A549 treated with DMSO at 1 μM for 4 hours (cell line): ENCODE measurements around the gene NHERF1. TPM values are rescaled to one million over a fixed set of nuclear protein-coding genes. Genes with fewer than 3 reads are reported as not detected.

Experiments
- total RNA-seq: library from RNA; stranded (reverse); fragments of 200-300 nt; extraction: Qiagen RNA extraction; gene quantifications from 5 replicates; pipeline ENCODE4 v1.2.3, GENCODE V29; 2022; ENCODE audit warnings: low read depth

NHERF1 gene
- 35.8 to 49.4 TPM (median 45.3 TPM) in 5 replicates for total RNA-seq

DNA sequence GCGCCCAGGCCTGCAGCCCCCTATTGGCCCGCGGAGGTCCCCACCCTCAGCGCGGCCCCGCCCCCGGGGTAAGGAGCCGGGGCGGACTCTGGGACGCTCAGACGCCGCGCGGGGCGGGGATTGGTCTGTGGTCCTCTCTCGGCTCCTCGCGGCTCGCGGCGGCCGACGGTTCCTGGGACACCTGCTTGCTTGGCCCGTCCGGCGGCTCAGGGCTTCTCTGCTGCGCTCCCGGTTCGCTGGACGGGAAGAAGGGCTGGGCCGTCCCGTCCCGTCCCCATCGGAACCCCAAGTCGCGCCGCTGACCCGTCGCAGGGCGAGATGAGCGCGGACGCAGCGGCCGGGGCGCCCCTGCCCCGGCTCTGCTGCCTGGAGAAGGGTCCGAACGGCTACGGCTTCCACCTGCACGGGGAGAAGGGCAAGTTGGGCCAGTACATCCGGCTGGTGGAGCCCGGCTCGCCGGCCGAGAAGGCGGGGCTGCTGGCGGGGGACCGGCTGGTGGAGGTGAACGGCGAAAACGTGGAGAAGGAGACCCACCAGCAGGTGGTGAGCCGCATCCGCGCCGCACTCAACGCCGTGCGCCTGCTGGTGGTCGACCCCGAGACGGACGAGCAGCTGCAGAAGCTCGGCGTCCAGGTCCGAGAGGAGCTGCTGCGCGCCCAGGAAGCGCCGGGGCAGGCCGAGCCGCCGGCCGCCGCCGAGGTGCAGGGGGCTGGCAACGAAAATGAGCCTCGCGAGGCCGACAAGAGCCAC lies at the start of gene NHERF1:
TSS of gene NHERF1 (plus strand) at position 100 of the 750 bp plus-strand sequence. CDS start at position 319, 219 bp downstream.

DNA sequence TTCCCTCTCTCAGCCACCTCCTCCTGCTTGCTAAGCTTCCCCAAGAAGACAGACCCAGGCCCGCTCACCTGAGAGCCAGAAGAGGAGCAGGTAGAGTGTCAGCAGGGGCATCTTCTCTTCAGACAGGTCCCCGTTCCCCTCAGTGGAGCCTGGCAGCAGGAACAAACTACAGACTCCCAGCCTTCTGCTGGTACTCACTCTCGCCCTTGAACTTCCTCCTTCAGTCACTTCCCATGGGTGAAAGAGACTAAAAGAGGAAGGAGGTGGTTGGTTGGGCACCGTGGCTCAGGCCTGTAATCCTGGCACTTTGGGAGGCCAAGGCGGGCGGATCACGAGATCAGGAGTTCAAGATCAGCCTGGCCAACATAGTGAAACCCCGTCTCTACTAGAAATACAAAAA lies 35.7 kb upstream of the NHERF1 start, which contains the start of gene CD300LF:
TSS of gene CD300LF (minus strand) at position 168 of the 400 bp plus-strand sequence. CDS start at position 111, 57 bp downstream.

DNA sequence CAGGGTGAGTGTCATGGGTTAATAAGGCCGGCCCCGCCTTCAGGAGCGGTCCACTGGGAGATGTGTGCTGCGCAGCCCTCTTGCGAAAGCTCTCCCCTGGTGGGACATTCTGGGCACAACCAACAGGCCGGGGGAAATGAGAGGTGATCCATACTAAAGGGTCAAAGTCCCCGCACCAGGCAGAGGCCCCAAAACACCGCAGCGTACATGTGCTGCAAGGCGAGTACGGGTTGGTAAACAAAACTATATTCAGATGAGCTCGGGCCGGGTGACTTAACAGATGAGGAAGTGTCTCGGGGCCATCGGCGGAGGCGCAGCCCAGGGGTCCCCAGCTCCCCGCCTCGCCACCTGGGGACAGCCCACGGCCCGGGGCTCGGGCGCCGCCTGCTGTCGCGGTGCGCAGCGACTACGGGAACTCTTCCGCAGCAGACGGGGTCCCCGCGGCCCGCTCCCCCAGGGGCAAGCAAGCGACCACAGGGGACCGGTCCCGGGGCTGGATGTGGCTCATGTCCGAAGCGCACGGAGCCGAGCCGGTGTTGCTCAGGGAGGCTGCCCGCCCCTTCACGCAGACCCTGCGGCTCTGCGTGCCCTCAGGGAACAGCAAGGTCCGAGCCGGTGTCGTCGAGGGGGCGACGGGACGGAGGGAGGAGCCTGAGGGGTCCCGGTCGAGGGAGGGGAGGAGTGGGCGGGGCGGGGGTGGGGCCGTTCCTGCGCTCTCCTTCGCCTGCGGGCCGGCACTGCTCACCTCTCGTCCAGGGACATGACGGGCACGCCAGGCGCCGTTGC lies 11.7 kb upstream of the NHERF1 start, which contains the start of gene RAB37:
TSS of gene RAB37 (plus strand) at position 744 of the 786 bp plus-strand sequence. CDS start at position 761, 17 bp downstream.

DNA sequence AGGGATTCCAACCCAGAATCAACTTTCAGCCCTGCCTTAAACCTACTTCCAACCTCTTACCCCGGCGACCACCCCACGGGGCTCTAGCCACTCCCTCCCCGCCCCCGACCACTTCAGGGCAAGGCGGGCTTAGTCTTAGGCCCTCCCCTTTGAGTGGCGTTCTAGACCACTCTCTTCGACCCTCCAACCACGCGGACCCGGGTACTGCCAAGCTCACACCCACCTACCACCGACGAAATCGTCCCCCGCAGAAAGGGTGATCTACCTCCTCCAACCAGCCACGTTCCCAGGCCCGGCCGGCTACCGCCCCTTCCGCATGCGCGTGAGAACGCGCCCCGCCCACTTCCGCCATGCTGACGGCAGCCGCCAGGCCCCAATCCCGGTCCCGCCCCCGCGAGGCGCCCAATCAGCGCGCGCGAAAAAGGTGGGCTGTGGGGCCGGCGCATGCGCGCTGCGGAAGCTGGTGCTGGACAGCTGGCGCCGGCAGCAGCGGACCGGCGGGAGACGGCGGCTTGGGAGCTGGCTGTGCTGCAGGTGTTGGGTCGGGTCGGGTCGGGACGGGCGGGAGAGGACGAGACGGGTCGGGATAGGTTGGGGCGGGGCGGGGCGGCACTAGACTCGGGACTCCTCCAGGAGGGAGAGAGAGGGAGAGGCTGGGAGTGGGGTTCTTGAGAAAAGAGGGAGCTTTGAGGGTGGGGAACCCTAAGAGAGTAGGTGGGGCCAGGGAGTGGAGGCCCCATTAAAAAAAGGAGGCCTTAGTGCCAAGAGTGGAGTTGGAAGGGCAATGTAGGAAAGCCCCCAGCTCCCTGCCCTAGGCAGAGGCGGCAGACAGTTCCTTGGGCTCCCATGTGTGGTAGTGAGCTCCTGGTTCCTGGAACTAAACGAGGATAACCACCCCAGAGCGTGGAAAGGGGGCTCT lies 27.9 kb downstream of the NHERF1 start, which contains the start of gene NAT9:
TSS of gene NAT9 (minus strand) at position 302 of the 919 bp plus-strand sequence. CDS start 647 bp downstream, outside the sequence.

Other genes with a start within 250 kb of the NHERF1 start
- gene CD300LB, start 217.2 kb upstream of the NHERF1 start, total RNA-seq = 0.07 to 0.12 TPM in 2 of 5 replicates, not detected in the others
- gene CD300C, start 202.5 kb upstream of the NHERF1 start, total RNA-seq = 0.15 to 0.26 TPM (median 0.23 TPM) in 5 replicates
- gene CD300H, start 181.1 kb upstream of the NHERF1 start, total RNA-seq = 0.53 to 0.88 TPM (median 0.55 TPM) in 3 of 5 replicates, not detected in the others
- not detected in 5 replicates for gene CD300LD, start 156.3 kb upstream of the NHERF1 start, total RNA-seq
- not detected in 5 replicates for gene CD300E, start 124.9 kb upstream of the NHERF1 start, total RNA-seq
- not detected in 5 replicates for gene CD300LF, start 35.7 kb upstream of the NHERF1 start, total RNA-seq
- gene RAB37, start 11.4 kb upstream of the NHERF1 start, total RNA-seq = 0.99 to 1.6 TPM (median 1.3 TPM) in 5 replicates
- gene NAT9, start 27.7 kb downstream of the NHERF1 start, total RNA-seq = 52.1 to 64.3 TPM (median 56.3 TPM) in 5 replicates
- gene GRIN2C, start 111.3 kb downstream of the NHERF1 start, total RNA-seq = 0.06 to 0.61 TPM (median 0.23 TPM) in 5 replicates
- 54.9 to 76.2 TPM (median 59.9 TPM) in 5 replicates for gene FDXR, start 124.4 kb downstream of the NHERF1 start, total RNA-seq
- gene FADS6, start 145.0 kb downstream of the NHERF1 start, total RNA-seq = 0.10 TPM in 1 of 5 replicates, not detected in the others
- gene USH1G, start 174.6 kb downstream of the NHERF1 start, total RNA-seq = 0.02 to 0.11 TPM (median 0.06 TPM) in 5 replicates
- gene OTOP2, start 175.6 kb downstream of the NHERF1 start, total RNA-seq = 0.06 to 0.18 TPM (median 0.07 TPM) in 5 replicates
- not detected in 5 replicates for gene OTOP3, start 187.3 kb downstream of the NHERF1 start, total RNA-seq
- gene HID1, start 224.1 kb downstream of the NHERF1 start, total RNA-seq = 6.3 to 7.3 TPM (median 7.2 TPM) in 5 replicates
- gene CDR2L, start 239.0 kb downstream of the NHERF1 start, total RNA-seq = 35.3 to 50.0 TPM (median 44.7 TPM) in 5 replicates